Body of pancreas (tissue), 4 donors: ENCODE measurements around the gene KRTAP10-4.

Source experiments
- CTCF ChIP-seq, 7 experiments: fragments of 450-650 bp in 4 of 7; fragments of 200-600 bp in 3 of 7; sonication (generic) in 3 of 7; IDR thresholded peaks; one replicate each; pipeline ENCODE4 v1.5.1; 2016 to 2019; ENCODE audit warnings: antibody characterized with exemption in 7 of 7
- POLR2A ChIP-seq, 3 donors: fragments of 450-650 bp; IDR thresholded peaks; one replicate each; pipeline ENCODE4 v1.6.1; 2016; ENCODE audit warnings: antibody characterized with exemption in 3 of 3, mild to moderate bottlenecking in 2 of 3

- TF ChIP-seq CTCF (IDR thresholded peaks at IDR 0.05) = no peak
- TF ChIP-seq POLR2A (IDR thresholded peaks at IDR 0.05) = no peak
Measured at GRCh38 chr21:44593598-44594405, 20.3 kb downstream of the KRTAP10-4 start.
